K562 (cell line): Measurements from ENCODE around the gene CACTIN. TPM values are rescaled to one million over a fixed set of nuclear protein-coding genes. Genes with fewer than 3 reads are reported as not detected.

Experiments used
- ATAC-seq: fragments of 200-7000 bp; cut with Tn5 transposase; 3 replicates; pipeline ENCODE4 v1.9.1; 2020; ENCODE audit warnings: moderate library complexity
- BruUV-seq: library from RNA; stranded (reverse); fragments of 400-500 nt; replicated peaks from 2 replicates; lab custom pipeline; 2021; lab: Mats Ljungman, UMichigan
- CTCF ChIA-PET: fragments of 300-600 bp; formaldehyde crosslinking; extraction: SDS; loops from one replicate; lab custom pipeline; 2021; ENCODE audit warnings: low intra/inter-chr PET ratio; lab: Yijun Ruan, JAX
- POLR2A ChIA-PET: fragments of 300-600, 350-650 bp; sonication (Branson Sonifier 250); formaldehyde crosslinking; extraction: SDS; loops from one replicate; lab custom pipeline; 2021; ENCODE audit warnings: antibody characterized with exemption, inconsistent platforms; lab: Yijun Ruan, JAX
- DNase-seq, 4 experiments: peaks; one replicate each; pipeline versions ENCODE4 v3.0.0 to v3.0.0-alpha.2; 2011 to 2018; ENCODE audit warnings: low spot score in 3 of 4, mixed read lengths in 3 of 4; ENCODE audit errors: extremely low read depth in 1 of 4
- FAIRE-seq: peaks from 2 replicates; lab custom pipeline; 2011; peaks lifted over from hg19 to GRCh38; lab: Jason Lieb, UNC
- H2AFZ ChIP-seq: 2 replicates; pipeline ENCODE4 v1.6.0; 2011; ENCODE audit warnings: low read depth, low read length, control low read depth, inconsistent platforms
- H3K27ac ChIP-seq: fragments of 200-600 bp; 3 replicates; pipeline ENCODE4 v1.8.0; 2011; ENCODE audit warnings: low read depth, mild to moderate bottlenecking, control low read depth, inconsistent platforms, low read length, moderate library complexity, mixed read lengths; ENCODE audit errors: extremely low read depth
- H3K27me3 ChIP-seq, 2 experiments: fragments of 300-600 bp in 1 of 2; 2 replicates in 1 of 2; 3 replicates in 1 of 2; pipeline versions ENCODE4 v1.6.0 to v1.8.0; 2011; ENCODE audit warnings: inconsistent platforms in 2 of 2, low read length in 2 of 2, mild to moderate bottlenecking in 1 of 2, mixed read lengths in 1 of 2, moderate library complexity in 1 of 2; ENCODE audit not compliant: control insufficient read depth in 2 of 2, insufficient read depth in 2 of 2
- H3K36me3 ChIP-seq: fragments of 300-600 bp; 3 replicates; pipeline ENCODE4 v1.8.0; 2011; ENCODE audit warnings: mild to moderate bottlenecking, low read length, inconsistent platforms; ENCODE audit not compliant: control insufficient read depth, insufficient read depth
- H3K4me1 ChIP-seq, 2 experiments: fragments of 200-600 bp in 1 of 2; replicated peaks in 1 of 2; 2 replicates in 1 of 2; 3 replicates in 1 of 2; pipeline versions ENCODE4 v1.5.1 to v1.8.0; 2011; ENCODE audit warnings: inconsistent platforms in 2 of 2, low read length in 2 of 2, mild to moderate bottlenecking in 1 of 2, mixed read lengths in 1 of 2, moderate library complexity in 1 of 2; ENCODE audit not compliant: control insufficient read depth in 2 of 2, insufficient read depth in 2 of 2
- H3K4me2 ChIP-seq: 2 replicates; pipeline ENCODE4 v1.6.1; 2011; ENCODE audit warnings: low read length, control low read depth, inconsistent platforms, mixed read lengths; ENCODE audit not compliant: insufficient read depth
- H3K4me3 ChIP-seq: fragments of 200-600 bp; sonication (generic), shearing (Covaris generic); 2 replicates; pipeline ENCODE4 v1.5.1; 2016; ENCODE audit warnings: control low read depth, inconsistent platforms
- H3K79me2 ChIP-seq: fragments of 200-600 bp; 3 replicates; pipeline ENCODE4 v1.8.0; 2011; ENCODE audit warnings: low read length, inconsistent platforms; ENCODE audit not compliant: control insufficient read depth, insufficient read depth
- H3K9ac ChIP-seq, 2 experiments: 2 replicates each; pipeline versions ENCODE4 v1.6.0 to v1.6.1; 2011; ENCODE audit warnings: low read depth in 2 of 2, low read length in 2 of 2, control low read depth in 1 of 2, inconsistent platforms in 1 of 2, mild to moderate bottlenecking in 1 of 2, mixed read lengths in 1 of 2; ENCODE audit not compliant: insufficient read depth in 1 of 2
- H3K9me1 ChIP-seq: one replicate; pipeline ENCODE4 v1.6.0; 2011; ENCODE audit warnings: inconsistent platforms, mild to moderate bottlenecking, low read length, moderate library complexity; ENCODE audit not compliant: control insufficient read depth, insufficient read depth
- H3K9me3 ChIP-seq: replicated peaks from 2 replicates; pipeline ENCODE4 v1.5.1; 2011; ENCODE audit warnings: low read depth, low read length, inconsistent platforms; ENCODE audit not compliant: control insufficient read depth, insufficient read depth
- H4K20me1 ChIP-seq: replicated peaks from 2 replicates; pipeline ENCODE4 v1.6.1; 2011; ENCODE audit warnings: low read length, inconsistent platforms, mixed read lengths; ENCODE audit not compliant: control insufficient read depth, insufficient read depth
- ARID1B ChIP-seq: fragments of 450-650 bp; IDR thresholded peaks from 2 replicates; pipeline ENCODE4 v1.6.1; 2016; ENCODE audit warnings: antibody characterized with exemption, mild to moderate bottlenecking, inconsistent platforms
- CEBPG ChIP-seq, 3 experiments: fragments of 200-800 bp in 1 of 3; sonication (Bioruptor generic) in 1 of 3; sonication (generic) in 1 of 3; formaldehyde crosslinking in 1 of 3; IDR thresholded peaks in 2 of 3; conservative IDR thresholded peaks in 1 of 3; 2 replicates each; pipeline versions ENCODE4 v1.6.1 to v1.8.0; 2016 to 2022; ENCODE audit warnings: missing compliant biosample characterization in 2 of 3, missing genetic modification characterization in 2 of 3, mild to moderate bottlenecking in 1 of 3, missing genetic modification reagents in 1 of 3
- DACH1 ChIP-seq: fragments of 450-650 bp; IDR thresholded peaks from 2 replicates; pipeline ENCODE4 v1.6.1; 2018; ENCODE audit not compliant: partially characterized antibody
- EGR1 ChIP-seq: fragments of 450-650 bp; conservative IDR thresholded peaks from 2 replicates; pipeline ENCODE4 v1.6.1; 2017; ENCODE audit warnings: mild to moderate bottlenecking
- FOXK2 ChIP-seq, 2 experiments: fragments of 450-650 bp; IDR thresholded peaks in 1 of 2; conservative IDR thresholded peaks in 1 of 2; 2 replicates each; pipeline ENCODE4 v1.6.1; 2016; ENCODE audit warnings: low read depth in 2 of 2, mild to moderate bottlenecking in 1 of 2
- HNRNPL ChIP-seq: fragments of 200-400 bp; formaldehyde crosslinking; IDR thresholded peaks from 2 replicates; pipeline ENCODE4 v1.6.1; 2017; ENCODE audit warnings: low read depth, mild to moderate bottlenecking, low read length
- JUND ChIP-seq, 2 experiments: IDR thresholded peaks; 2 replicates in 1 of 2; 3 replicates in 1 of 2; pipeline ENCODE4 v1.6.1; 2011; ENCODE audit warnings: borderline replicate concordance in 2 of 2, low read depth in 2 of 2, low read length in 2 of 2, improper control_type of control experiment in 1 of 2, missing biosample characterization in 1 of 2, missing genetic modification characterization in 1 of 2, missing genetic modification reagents in 1 of 2
- SAP30 ChIP-seq: fragments of 200-600 bp; sonication (generic); IDR thresholded peaks from 2 replicates; pipeline ENCODE4 v1.6.1; 2012; ENCODE audit warnings: borderline replicate concordance, low read depth, mild to moderate bottlenecking, moderate library complexity, low read length, control low read depth, inconsistent platforms; ENCODE audit not compliant: insufficient read depth, poor library complexity, severe bottlenecking
- SMAD1 ChIP-seq: fragments of 150-350 bp; IDR thresholded peaks from 2 replicates; pipeline ENCODE4 v1.6.1; 2014; ENCODE audit warnings: low read length, low read depth; ENCODE audit not compliant: partially characterized antibody
- ZEB2 ChIP-seq: fragments of 450-650 bp; IDR thresholded peaks from 2 replicates; pipeline ENCODE4 v1.6.1; 2016
- ZNF184 ChIP-seq: sonication (generic); formaldehyde crosslinking; IDR thresholded peaks from 2 replicates; pipeline ENCODE4 v1.5.0; 2020; ENCODE audit warnings: missing genetic modification reagents
- ZNF695 ChIP-seq: fragments of 450-650 bp; formaldehyde crosslinking; IDR thresholded peaks from 2 replicates; pipeline ENCODE4 v1.4.0; 2020; ENCODE audit warnings: mild to moderate bottlenecking, moderate library complexity
- ZNF764 ChIP-seq: fragments of 250-450 bp; sonication (Bioruptor Pico); IDR thresholded peaks from 2 replicates; pipeline ENCODE4 v1.4.0; 2020; ENCODE audit warnings: low read depth, mild to moderate bottlenecking, moderate library complexity
- WGBS: fragments of 100-300 bp; shearing (Covaris generic); methylation state at CpG from one replicate; pipeline ENCODE4 v1.1.6; 2016; ENCODE audit warnings: low coverage, mixed read lengths; ENCODE audit not compliant: insufficient coverage; ENCODE audit errors: missing lambda C conversion rate; 5-methylcytosine and 5-hydroxymethylcytosine counted together
- in situ Hi-C: fragments of 300-500 bp; cut with MboI; formaldehyde crosslinking; loops from 4 replicates; pipeline ENCODE4 v1.15.0; 2018; ENCODE audit warnings: inconsistent platforms, mixed read lengths
- intact Hi-C: fragments of 100-400 bp; cut with micrococcal nuclease; formaldehyde crosslinking; loops from 2 replicates; pipeline ENCODE4 v1.14.2; 2022
- polyA plus RNA-seq, 8 experiments: library from polyadenylated mRNA; depleted of rRNA in 4 of 8; stranded (reverse) in 5 of 8; unstranded in 3 of 8; fragments of >200 nt; fragmentation: Nextera tagmentation in 2 of 8; fragmentation: Illumina TruSeq in 1 of 8; extraction: Ambion mirVana in 2 of 8; extraction: Trizol in 1 of 8; gene quantifications; 2 replicates each; pipeline versions ENCODE4 v1.2.1 to v1.2.3, GENCODE V29; 2011 to 2014; ENCODE audit warnings: inconsistent platforms in 1 of 8, missing spikeins in 1 of 8
- total RNA-seq, 7 experiments: library from RNA; depleted of rRNA in 6 of 7; stranded (reverse); fragments of >200 nt in 6 of 7; fragmentation: Illumina TruSeq in 2 of 7; extraction: Trizol in 2 of 7; gene quantifications; 2 replicates each; pipeline versions ENCODE4 v1.2.1 to v1.2.3, GENCODE V29; 2011 to 2021; ENCODE audit warnings: low replicate concordance in 1 of 7
- TF ChIP-seq, protein P1 (sequence below), 2 experiments: fragments of 450-650 bp; conservative IDR thresholded peaks; 2 replicates each; pipeline ENCODE4 v1.6.1; 2017; ENCODE audit warnings: mild to moderate bottlenecking in 2 of 2, moderate library complexity in 2 of 2
- TF ChIP-seq, protein P2 (sequence below): fragments of 250-450 bp; sonication (Bioruptor Pico); IDR thresholded peaks from 2 replicates; pipeline ENCODE4 v1.5.0; 2022; ENCODE audit warnings: mild to moderate bottlenecking

The CACTIN gene
- total and polyA plus RNA-seq, 9 of the 15 experiments (the other 6 are each of a cell fraction or from before 2014, with no cell fraction given), result 0.15 to 49.2 (median 15.0) TPM

DNA sequence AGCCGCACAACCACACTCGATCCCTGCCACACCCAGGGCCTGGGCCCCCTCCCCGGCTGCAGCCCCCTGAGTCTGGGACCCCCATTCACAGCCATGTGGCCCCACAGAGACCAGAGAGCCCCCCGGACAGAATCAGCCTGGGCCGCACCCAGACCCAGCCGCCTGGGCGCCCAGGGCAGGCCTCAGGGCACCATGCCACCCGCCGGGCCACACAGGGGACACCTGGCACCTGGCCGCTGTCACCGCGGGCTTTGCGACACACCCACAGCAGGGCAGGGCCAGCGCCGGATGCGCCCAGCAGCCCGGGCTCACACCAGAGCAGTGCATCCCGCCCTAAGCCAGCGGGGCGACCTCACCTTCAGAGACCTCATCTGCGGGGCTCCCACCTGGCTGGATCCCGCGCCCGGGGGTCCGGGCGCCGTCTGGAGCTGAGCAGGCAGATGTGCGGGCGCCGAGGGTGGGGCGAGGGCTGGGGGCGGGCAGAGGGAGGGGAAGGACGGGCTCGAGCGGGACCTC, 20.4 kb downstream of the CACTIN start (continued):
- TF ChIP-seq, protein P1, sequence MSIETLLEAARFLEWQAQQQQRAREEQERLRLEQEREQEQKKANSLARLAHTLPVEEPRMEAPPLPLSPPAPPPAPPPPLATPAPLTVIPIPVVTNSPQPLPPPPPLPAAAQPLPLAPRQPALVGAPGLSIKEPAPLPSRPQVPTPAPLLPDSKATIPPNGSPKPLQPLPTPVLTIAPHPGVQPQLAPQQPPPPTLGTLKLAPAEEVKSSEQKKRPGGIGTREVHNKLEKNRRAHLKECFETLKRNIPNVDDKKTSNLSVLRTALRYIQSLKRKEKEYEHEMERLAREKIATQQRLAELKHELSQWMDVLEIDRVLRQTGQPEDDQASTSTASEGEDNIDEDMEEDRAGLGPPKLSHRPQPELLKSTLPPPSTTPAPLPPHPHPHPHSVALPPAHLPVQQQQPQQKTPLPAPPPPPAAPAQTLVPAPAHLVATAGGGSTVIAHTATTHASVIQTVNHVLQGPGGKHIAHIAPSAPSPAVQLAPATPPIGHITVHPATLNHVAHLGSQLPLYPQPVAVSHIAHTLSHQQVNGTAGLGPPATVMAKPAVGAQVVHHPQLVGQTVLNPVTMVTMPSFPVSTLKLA (conservative IDR thresholded peaks at IDR 0.05), result peak in 1 of 2 experiments; percentile 19; a peak in 1 of 4 replicates
- TF ChIP-seq ZEB2 (0 out of 2 replicates have a peak, but pooled peaks have one; percentile 32), SAP30 (peak; percentile 81), DACH1 (no peak), SMAD1 (no peak), HNRNPL (peak; percentile 82), EGR1 (0 out of 2 replicates have a peak, but pooled peaks have one; percentile 3)

DNA sequence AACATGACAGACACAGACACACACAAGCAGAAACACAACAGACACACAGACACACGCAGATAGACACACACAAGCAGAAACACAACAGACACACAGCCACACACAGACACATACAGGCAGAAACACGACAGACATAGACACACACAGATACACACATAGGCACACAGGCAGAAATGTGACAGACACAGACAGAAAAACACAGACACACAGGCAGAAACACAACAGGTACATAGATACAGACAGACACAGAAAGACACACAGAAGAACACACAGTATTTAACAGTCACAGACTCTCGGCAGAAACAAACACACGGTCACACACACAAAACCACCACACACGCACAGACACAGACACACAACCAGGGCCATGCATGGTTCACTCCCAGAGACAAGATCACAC, 20.8 kb downstream of the CACTIN start:
- Histone ChIP-seq H3K27me3 (no peaks in the 10 kb centered on the region), H3K4me2 (peak overlapping the region; percentile 91), H3K9me1 (peaks cover 2% of the 10 kb centered on the region), H3K27ac (peak overlapping the region; percentile 98), H3K9me3 (no peaks in the 10 kb centered on the region; the same call in 1 of the 2 replicates), H3K79me2 (peaks cover 44% of the 10 kb centered on the region), H3K4me3 (peak overlapping the region; percentile 89), H4K20me1 (no peaks in the 10 kb centered on the region), H3K36me3 (peaks cover 30% of the 10 kb centered on the region; the same call in 1 of the 3 replicates), H2AFZ (peak overlapping the region; percentile 95), H3K4me1 (peaks cover 38 to 77% of the 10 kb centered on the region in 2 experiments), H3K9ac (peak overlapping the region; percentile 92)
- POLR2A ChIA-PET, result no interaction called here
- FAIRE-seq (peak; percentile 90), DNase-seq (no peak), ATAC-seq (no peak)
- CTCF ChIA-PET, result no interaction called here
- intact Hi-C loops (loop anchor here (10.0 kb wide), 1 partner anchor 61 kb away; no protein-coding TSS in a partner anchor), in situ Hi-C loops (no loop called here)
- BruUV-seq, result no TSS peak
- WGBS, result 7% methylated on average over 5 of the region's 5 CpGs
- TF ChIP-seq JUND (IDR thresholded peaks at IDR 0.05; ENCODE audit: borderline replicate concordance, low read depth, low read length) (no peak), JUND (tag; IDR thresholded peaks at IDR 0.05; ENCODE audit: borderline replicate concordance, low read depth, low read length) (no peak; the same call in 2 of the 3 replicates), FOXK2 (conservative IDR thresholded peaks at IDR 0.05 in 1 of 2, IDR thresholded peaks at IDR 0.05 in 1 of 2; ENCODE audit: low read depth in 2 of 2) (peak in 1 of 2 experiments; percentile 63; a peak in 2 of 4 replicates), ZNF764 (CRISPR knock-in tag) (no peak), ZNF695 (CRISPR knock-in tag) (no peak), ARID1B (no peak; the same call in 1 of the 2 replicates), CEBPG (CRISPR knock-in tag; IDR thresholded peaks at IDR 0.05) (no peak), CEBPG (tag; conservative IDR thresholded peaks at IDR 0.05 in 1 of 2, IDR thresholded peaks at IDR 0.05 in 1 of 2) (no peak), ZNF184 (CRISPR knock-in tag) (no peak)
- TF ChIP-seq, protein P2, sequence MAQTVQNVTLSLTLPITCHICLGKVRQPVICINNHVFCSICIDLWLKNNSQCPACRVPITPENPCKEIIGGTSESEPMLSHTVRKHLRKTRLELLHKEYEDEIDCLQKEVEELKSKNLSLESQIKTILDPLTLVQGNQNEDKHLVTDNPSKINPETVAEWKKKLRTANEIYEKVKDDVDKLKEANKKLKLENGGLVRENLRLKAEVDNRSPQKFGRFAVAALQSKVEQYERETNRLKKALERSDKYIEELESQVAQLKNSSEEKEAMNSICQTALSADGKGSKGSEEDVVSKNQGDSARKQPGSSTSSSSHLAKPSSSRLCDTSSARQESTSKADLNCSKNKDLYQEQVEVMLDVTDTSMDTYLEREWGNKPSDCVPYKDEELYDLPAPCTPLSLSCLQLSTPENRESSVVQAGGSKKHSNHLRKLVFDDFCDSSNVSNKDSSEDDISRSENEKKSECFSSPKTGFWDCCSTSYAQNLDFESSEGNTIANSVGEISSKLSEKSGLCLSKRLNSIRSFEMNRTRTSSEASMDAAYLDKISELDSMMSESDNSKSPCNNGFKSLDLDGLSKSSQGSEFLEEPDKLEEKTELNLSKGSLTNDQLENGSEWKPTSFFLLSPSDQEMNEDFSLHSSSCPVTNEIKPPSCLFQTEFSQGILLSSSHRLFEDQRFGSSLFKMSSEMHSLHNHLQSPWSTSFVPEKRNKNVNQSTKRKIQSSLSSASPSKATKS, result no peak
